Hippocampal formation (tissue), 2 donors: ENCODE measurements around the gene GLB1L2.

ENCODE experiments used
- DNase-seq, 2 donors: peaks; one replicate each; lab custom pipeline; 2025; lab: John Stamatoyannopoulos, UW

GLB1L2 gene

DNA sequence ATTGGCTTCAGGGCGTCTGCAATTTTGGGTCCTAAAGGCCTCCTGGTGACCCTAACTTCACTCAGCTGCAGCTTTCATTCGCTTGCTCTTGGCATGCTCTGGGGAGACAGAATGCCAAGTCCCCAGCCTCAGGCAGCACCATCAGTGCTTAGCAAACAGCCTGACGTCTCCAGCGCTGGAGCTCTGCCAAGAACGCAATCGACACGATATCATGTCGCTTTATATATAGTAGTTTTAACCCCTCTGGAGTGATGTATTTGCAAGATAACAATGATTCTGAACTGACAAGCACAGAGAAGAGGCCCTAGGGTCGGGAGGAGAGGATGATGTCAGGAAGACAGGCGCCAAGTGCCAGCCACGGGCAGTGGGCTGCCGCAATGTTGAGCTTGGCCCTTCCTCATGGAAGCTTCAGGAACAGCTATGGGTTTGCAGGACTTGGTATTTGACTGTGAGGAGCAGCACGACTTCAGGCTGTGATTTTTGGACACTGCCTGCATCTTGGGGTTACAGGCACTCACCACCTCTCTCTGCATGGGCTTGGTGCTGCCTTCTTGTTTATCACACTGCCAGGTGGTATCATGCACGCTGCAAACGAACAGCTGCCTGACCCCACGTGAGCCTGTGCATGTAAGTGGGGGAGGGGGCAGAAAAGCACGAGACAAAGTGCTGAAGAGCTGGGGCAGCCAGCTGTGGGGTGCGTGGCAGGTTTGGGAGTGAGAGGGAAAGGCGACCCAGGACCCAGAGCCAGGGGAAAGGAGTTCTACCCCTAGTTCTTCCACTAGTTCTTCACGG is 54.2 kb downstream of the GLB1L2 start:
- DNase-seq: peak; percentile 36 to 48

DNA sequence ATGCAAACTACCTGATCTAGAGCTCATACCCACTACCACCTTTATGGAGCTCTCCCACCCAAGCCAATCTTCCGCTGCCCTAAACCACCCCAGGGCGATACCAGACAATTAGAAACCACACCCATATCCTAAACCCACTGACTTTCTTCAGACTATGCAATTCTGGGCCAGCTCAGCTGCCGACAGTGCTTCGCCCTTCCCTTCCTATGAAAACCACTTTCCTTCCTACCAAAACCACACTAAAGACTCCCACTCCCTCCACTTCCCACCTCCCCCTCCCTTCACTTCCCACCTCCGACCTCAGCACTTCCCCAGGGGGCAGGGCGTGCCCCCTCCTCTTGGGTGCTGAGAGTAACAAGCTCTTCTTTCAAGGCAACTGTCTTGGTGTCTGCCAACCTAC is 55.2 kb downstream of the GLB1L2 start:
- no peak for DNase-seq

DNA sequence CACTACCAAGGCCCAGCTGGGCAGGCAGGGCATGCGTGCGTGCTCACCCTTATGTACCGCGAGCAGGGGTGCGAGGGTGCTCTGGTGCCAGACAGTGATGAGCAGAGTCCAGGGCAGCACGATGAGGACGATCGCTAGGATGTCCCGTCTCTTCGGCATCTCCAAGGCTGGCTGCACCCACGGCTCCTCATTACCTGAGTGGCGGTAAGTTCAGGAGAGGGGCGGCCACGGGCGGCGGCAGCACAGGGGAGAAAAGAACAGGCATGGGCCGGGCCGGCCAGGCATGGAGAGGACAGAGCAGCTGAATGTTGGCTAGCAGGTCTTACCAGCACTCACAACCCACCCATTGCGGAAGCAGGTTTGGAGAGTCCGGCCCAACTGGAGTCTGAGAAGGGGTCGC is 55.7 kb downstream of the GLB1L2 start:
- no peak for DNase-seq

DNA sequence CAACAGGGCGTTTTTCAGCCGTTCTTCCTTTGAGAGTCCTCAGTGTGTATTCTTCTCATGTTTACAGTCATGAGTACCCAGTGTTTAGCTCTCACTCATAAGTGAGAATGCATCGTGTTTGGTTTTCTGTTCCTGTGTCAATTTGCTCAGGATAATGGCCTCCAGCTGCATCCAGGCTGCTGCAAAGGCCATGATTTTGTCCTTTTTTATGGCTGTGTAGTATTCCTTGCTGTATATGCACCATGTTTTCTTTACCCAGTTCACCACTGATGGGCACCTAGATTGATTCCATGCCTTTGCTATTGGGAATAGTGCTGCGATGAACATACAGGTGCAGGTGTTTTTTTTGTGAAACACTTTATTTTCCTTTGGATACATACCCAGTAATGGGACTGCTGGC is 56.8 kb downstream of the GLB1L2 start:
- DNase-seq: no peak

DNA sequence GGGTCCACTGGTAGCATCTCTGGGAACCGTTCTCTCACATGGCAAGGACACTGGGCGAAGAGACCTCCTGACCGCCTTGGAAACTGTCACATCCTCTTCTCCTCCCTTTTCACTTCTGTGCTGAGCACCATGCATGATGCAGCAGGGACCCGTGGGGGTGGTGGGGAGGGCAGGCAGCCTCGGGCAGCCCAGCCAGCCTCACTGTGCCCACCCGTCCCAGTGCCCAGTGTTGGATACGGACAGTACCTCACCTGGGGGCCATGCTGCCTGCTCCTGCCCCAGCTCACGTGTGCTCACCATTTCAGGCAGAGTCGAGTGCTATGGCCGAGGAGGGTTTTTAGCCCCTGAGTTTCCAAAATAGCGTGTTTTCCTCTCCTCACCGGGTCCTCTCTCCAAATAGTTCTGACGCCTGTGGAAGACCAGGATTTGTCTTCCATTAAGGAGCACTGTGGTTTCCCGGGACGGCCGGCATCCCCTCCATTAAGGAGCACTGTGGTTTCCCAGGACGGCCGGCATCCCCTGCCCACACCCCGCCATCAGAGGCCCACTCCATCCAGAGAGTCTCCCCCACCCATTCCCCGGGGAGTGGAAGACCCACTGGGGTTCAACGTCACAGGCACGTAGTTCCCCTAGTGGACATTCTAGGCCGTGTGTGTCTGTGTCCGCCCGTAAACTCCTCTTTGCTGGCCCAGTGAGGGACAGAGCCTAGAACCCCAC is 57.8 kb downstream of the GLB1L2 start:
- no peak for DNase-seq

DNA sequence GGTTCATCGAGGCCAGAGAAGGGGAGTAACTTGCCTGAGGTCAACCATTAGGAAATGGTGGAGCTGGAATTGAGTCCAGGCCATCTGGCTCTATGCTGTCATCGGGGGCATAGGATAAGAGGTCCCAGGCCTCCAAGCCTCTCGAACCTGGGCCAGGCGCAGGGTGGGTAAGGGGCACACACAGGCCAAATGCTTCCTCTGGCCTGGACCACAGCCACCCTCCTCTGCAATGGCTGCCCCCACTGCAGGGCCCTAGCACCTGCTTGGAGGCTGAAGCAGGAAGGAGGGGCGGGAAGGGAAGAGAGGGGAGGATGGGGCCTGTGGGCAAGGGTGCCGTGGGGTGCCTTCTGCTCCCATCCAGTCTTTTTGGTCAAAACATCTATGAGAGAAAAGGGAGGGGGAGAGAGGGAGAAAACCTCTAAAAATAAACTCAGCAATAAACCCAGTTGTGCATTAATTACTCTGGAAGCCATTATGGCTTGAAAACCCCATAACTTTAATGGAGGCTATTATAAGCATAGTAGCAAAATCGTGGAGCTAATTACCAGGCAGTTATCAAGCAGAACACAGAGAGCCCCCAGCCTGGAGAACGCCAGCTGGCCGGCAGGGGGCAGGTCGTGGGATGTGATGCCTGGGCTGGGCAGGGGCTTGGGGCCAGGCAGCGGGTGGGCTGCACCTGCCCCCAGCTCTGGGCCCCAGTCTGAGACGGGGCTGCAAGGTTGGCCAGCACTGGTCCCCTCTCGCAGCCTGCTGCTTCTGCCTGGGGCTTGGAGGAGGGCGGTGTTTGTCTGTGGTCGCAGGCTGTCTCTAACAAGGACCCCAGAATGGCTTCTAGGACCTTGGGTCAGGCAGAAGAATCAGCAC is 59.1 kb downstream of the GLB1L2 start:
- DNase-seq: no peak

DNA sequence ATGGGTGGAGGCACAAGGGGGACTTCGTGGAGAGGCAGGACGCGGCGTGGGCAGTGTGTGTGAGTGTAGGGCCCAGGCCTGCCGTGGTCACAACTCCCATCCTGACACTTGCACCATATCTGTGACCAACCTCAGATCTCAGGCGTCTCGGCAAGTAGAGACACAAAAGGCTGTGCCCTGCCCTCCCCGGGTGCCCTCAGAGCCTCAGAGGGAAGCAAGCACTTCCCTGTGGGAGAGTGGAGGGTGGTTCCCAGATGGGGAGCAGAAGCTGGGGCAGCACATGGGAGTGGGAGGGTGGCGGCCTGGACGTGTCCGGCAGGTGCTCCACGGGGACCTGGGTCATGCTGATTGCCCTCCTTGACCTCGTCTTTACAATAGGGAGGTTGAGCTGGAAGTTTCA is 59.9 kb downstream of the GLB1L2 start:
- no peak for DNase-seq

DNA sequence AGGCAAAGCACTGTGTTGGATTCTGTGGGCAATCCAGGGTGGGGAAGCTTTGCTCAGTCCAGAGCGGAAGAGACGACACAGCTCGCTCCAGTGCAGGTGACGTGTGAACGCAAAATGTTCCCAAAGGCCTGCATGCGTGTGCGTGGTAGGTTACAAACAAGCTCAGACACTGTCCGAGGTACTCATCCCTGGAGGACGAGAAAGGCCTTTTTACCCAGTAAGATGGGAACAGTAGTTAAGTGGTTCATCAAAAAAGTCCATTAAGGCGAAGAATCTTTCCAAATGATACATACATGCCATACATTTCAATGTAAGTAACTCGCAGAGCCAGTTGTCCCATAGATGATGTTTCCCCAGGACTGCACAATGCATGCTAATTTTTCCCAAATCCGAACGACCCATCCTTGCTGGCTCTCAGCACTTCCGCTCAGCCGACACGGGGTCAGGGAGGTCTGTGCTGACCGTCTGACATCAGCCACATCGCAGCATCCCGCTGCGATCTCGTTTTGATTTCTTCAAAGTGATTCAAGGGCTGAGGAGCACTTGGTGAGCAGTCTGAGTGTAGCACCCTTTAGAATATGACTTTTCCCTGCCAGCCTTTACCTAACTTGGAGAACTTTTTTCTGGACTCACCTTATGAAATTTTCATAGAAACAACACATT is 61.3 kb downstream of the GLB1L2 start:
- DNase-seq: no peak

DNA sequence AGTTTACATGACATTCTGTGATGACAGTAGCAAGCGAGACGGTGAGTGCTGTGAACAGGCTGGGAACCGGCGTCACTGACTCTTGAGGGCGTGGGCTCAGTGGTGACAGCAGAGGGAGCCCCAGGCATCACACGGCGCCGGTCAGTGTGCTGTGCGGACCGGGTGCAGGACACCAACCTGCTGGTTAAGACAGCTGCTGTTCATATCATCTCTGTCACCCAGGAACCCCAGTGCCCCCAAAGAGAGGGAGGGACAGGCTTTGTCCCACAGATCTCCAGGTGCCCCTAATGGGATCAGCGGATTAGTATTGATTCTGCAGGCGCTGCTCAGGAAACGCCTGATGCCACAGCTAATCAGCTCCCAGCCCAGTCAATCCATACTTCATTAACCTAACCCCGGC is 61.9 kb downstream of the GLB1L2 start:
- peak; percentile 29 to 53 for DNase-seq

DNA sequence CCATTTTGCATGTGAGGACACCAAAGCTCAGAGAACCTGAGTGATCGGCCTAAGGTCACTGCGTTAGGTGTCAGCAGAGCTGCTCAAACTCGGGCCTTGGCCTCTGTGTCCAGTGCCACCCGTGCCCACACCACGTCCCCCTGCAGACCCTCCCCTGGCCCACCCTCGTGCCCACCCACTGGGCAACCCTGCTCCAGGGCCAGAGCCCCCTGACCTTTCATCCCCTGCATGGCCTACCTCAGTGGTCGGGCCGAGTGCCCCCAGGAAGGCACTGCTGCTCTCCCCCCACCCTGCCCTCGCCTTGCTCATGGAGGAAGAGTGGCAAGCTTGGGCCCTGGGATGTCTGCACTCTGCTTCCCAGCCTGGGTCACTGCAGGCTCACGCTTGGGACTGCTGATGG is 62.5 kb downstream of the GLB1L2 start:
- DNase-seq: no peak

DNA sequence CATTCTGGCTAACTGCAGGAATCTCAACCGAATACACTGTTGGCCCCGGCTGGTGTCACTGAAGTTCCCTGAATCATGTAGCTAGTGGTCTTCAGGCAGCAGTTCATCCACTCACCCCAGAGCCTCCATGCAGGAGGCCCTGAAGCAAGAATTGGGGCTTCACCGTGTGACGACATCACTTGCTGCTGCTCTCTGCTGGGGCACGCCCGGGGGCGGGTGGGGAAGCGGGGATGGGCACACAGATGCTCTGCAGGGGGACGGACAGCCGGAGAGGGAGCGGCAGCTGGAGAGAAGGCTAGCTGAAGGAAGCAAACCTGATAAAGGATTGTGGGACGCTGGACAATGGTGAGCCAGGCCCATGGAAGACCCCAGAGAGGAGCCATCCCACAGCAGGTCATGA is 63.2 kb downstream of the GLB1L2 start:
- DNase-seq: no peak

DNA sequence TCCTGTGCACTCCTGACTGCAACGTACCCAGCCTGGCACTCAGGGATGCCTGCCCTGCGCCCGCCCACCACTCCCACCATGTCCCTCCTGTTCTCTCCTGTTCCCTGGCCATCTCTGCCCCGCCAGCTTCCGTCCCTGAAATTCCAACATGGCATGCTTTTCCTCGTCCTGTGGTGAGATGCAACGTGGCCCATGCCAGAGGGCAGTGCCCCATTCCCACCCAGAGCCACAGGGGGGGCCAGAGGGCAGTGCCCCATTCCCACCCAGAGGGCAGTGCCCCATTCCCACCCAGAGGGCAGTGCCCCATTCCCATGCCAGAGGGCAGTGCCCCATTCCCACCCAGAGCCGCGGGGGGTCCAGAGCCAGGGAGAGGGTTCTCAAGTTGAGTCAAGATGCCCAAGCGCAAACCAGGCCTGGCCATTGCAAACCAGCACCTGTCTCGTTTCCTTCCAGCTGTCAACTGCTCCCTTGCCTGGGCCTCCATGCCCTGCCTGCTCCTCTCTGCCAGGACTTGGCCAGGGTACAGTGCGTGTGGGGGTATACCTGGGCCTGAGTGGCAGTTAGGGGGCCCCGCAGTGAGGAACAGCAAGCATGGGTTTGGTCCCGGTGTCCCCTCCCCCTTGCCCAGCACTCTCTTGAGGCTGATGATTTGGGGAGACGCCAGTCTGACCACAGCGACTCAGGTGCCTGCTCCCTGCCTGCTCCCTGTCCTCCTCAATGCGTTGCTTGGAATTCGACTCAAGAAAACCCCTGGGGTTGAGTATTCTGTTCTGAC is 65.7 kb downstream of the GLB1L2 start:
- DNase-seq: no peak

DNA sequence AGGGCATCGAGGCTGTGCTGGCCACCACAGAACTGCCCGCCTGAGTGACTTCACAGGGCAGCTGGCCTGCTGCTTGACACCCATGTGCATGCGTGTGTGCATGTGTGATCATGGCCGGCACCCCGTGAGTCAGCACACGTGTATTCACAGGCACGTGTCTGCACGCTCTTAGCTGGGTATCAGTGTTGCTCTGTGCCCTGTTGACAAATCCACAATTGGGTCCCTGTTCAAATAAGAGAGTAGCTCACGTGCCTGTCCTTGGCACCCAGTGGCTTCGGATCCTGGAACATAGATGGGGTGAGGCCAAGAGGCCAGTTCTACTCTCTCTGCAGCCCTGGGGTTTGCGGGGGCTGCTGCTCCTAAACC is 66.3 kb downstream of the GLB1L2 start:
- peak; percentile 52 to 77 for DNase-seq

DNA sequence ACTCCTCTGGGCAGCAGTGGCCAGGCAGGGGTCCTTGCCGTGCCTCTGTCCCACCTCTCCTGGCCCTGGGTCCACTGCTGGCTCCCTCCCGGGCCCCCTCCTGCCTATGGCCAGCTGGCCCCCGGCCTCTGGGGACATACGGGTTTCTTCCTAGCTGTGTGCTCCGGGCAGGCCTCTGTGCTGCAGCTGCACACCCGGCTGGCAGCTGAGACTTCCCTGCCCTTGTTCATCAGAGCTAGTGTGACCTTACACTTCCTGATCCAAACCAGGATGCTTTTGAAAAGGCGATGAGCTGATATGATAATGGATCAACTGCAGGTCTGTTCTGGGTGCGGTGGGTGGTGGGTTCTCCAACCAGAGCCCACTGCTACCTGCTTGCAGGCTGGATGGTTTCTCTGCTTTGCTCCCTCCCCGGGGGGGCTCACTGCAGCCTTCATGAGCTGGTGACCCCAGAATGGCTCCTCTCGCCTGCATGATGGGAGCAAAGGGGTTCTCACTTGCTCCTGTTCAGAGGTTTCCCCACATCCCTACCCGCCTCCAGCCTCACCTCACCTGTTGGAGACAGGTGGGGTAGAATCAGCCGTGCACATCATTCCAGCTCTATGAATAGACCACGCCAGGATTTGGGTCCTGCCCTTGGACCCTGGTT is 67.0 kb downstream of the GLB1L2 start:
- peak; percentile 26 to 52 for DNase-seq

DNA sequence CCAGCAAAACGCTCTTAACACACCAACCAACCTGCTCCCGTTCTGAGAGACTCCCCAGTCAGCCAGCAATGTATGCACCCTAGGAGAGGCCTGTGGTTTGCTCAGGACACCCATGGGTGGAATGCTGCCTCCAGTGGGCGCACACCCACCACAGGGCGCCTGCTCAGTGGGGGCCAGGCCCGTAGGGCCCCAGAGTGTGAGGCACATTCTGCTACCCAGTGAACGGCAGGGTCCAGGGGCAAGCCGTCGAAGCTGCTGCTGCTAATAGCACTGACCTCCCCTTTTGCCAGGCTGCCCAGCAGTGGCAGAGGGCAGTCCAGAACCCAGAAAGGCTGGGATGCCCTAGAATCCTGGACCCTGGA is 67.5 kb downstream of the GLB1L2 start:
- DNase-seq: no peak

DNA sequence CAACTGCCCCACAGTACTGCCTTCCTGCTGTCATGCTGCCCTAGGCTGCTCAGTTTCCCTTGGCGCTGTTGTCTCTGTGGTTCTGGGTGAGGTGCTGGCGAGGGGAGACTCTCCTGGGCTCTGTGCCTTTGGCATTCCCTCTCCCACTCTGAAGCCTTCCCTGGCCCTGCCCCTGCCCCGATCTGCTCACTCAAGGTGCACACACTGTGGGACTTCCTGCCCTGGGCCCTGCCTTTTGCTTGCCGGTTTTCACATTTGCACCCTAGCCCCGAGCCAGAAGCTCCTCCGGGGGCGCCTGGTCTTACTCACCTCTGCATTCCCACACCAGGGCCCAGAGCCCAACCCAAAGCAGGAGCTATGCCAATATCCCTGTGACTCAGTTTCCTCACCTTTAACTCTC is 68.2 kb downstream of the GLB1L2 start:
- DNase-seq: no peak

DNA sequence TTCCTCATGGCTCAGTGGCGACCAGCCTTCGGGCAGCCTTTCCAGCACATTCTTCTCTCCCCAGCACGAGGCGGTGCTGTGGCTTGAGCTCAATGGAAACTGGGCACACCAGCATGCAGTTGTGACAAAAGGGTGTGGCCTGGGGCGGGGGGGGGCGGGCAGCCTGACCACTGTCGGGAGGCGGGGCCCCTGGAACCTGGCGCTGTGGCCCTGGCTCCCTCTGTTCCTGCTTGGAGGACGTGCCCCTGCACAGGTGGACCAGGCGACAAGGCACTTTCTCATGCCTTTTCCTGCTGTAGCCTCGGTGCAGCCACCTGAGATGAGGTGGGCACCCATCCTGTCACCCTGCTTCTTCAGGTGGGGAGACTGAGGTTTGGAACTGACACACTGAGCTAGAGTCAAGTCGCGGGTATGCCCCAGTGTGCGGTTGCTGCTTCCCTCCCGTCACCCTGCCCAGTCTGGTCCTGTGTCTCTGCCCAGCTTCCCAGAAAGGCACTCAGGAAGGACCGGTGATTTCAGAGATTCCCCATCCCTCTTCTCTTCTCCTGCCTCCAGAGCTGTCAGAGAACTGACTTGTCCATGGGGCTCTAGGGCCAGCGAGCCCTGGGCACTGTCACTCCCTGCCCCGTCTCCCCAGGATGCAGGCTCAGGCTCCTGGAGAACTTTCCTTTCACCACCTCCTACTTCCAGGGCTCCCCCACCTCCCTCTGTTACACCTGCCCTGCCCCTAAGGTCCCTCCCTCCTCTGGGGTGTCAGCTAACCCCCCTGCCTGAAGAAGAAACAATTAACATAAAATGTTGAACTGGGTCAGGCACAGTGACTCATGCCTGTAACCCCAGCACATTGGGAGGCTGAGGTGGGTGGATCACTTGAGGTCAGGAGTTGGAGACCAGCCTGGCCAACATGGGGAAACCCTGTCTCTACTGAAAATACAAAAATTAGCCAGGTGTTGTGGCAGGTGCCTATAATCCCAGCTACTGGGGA is 70.3 kb downstream of the GLB1L2 start:
- DNase-seq: no peak

DNA sequence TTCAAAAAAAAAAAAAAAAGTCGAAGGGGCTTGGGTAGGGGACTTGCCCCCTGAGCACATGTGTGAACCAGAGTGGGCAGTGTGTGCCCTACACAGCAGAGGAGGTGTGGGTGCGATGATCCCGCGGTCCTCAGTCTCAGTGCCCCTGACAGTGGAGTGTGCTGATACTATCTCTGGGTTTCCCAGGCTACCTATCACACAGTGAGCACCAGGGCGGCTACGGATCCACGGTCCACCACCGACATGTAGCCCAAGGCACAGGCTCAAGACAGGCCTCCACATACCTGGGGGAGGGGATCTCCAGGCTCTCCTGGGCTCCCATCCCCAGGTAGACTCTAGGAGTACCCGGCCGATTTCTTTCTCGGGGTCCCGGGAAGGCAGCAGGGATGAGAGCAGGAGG is 71.1 kb downstream of the GLB1L2 start:
- DNase-seq: no peak

DNA sequence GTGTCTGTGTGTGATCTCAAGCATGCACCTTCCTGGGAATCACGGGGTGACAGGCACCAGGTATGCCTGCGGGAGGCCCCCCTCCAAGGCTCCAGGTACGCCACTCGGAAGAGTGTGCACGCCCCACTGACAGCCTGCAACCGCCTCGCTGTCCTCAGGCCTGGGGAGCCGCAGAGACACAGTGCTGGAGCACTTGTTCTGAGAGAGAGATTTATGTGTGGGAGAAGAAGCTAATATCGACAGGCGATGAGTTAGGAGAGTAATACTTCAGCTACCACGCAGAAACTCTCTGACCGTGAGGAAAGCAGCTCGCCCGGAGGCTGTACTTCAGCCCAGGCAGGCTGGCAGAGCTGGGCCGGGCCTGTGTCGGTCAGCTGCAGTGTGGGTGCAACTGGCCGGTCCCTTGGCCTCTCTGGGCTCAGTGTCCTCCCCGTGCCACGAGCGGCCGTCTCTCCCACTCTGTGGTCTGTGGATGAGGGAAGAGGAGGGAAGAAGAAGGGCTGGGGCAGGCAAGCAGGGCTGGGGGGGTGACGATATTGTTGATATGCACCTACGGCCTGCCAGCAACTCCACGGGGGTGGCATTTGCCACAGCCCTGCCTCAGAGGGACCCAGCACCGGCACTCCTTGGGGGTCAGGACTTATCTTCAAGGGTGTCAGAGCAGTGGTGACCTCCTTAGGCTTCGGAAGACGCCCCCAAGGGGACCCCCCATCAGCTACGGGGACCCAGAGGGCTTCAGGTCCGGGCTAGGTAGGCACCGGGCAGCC is 73.0 kb downstream of the GLB1L2 start:
- DNase-seq: no peak
